ENCODE data around the gene XCL2.
"Not testable (repeated sequence)": the region's sequence is repeated elsewhere in the genome, so short reads cannot be mapped to it uniquely, and the experiment has no call there.

The XCL2 gene

GRCh38 chr1:168555508-168556046 is 11.8 kb upstream of the XCL2 start:
- no peak for DNase-seq

- no peak for DNase-seq
Measured at GRCh38 chr1:168554603-168555483, 11.0 kb upstream of the XCL2 start.

GRCh38 chr1:168553680-168554553 is 10.1 kb upstream of the XCL2 start:
- no peak for DNase-seq

- DNase-seq: no peak
Measured at GRCh38 chr1:168552961-168553360, 9.2 kb upstream of the XCL2 start.

- no peak for DNase-seq
Measured at GRCh38 chr1:168551688-168552087, 7.9 kb upstream of the XCL2 start.

GRCh38 chr1:168550971-168551370 is 7.2 kb upstream of the XCL2 start:
- DNase-seq: no peak

GRCh38 chr1:168546553-168546895 is 2.7 kb upstream of the XCL2 start:
- not testable (repeated sequence) for DNase-seq

- DNase-seq: peak; percentile 68
Measured at GRCh38 chr1:168545678-168546552, 2.1 kb upstream of the XCL2 start.

GRCh38 chr1:168542978-168543377 is 819 bp downstream of the XCL2 start:
- DNase-seq: not testable (repeated sequence)

- not testable (repeated sequence) for DNase-seq
Measured at GRCh38 chr1:168540798-168541197, 3.0 kb downstream of the XCL2 start.

- DNase-seq: no peak
Measured at GRCh38 chr1:168535536-168535935, 8.3 kb downstream of the XCL2 start.

GRCh38 chr1:168531615-168532345 is 12.0 kb downstream of the XCL2 start:
- no peak for DNase-seq

GRCh38 chr1:168529518-168529917 is 14.3 kb downstream of the XCL2 start:
- no peak for DNase-seq

GRCh38 chr1:168521401-168522000 is 22.3 kb downstream of the XCL2 start:
- no peak for DNase-seq

GRCh38 chr1:168520832-168521231 is 23.0 kb downstream of the XCL2 start:
- DNase-seq: no peak

- no peak for DNase-seq
Measured at GRCh38 chr1:168520052-168520751, 23.6 kb downstream of the XCL2 start.

- no peak for DNase-seq
Measured at GRCh38 chr1:168518813-168519212, 25.0 kb downstream of the XCL2 start.

GRCh38 chr1:168518201-168518689 is 25.6 kb downstream of the XCL2 start:
- DNase-seq: no peak

GRCh38 chr1:168514455-168514854 is 29.3 kb downstream of the XCL2 start:
- no peak for DNase-seq

GRCh38 chr1:168513656-168514404 is 30.0 kb downstream of the XCL2 start:
- DNase-seq: no peak

Data from DMS53 (cell line).